IMR-90 (cell line): ENCODE results near the gene GOLGA8N. TPM values are rescaled to one million over a fixed set of nuclear protein-coding genes. Genes with fewer than 3 reads are reported as not detected.

Experiments
- ATAC-seq: fragments of 200-7000 bp; cut with Tn5 transposase; 2 replicates; pipeline ENCODE4 v1.9.1; 2020; ENCODE audit warnings: low read depth, mild to moderate bottlenecking, moderate library complexity
- BruUV-seq: library from RNA; stranded (reverse); fragments of 400-500 nt; replicated peaks from 2 replicates; lab custom pipeline; 2021; lab: Mats Ljungman, UMichigan
- CTCF ChIA-PET: fragments of 300-600 bp; formaldehyde crosslinking; extraction: SDS; loops from one replicate; lab custom pipeline; 2021; ENCODE audit warnings: antibody characterized with exemption; lab: Yijun Ruan, JAX
- POLR2A ChIA-PET: fragments of 300-600 bp; sonication (Branson Sonifier 250); formaldehyde crosslinking; loops from one replicate; lab custom pipeline; 2022; ENCODE audit warnings: antibody characterized with exemption; ENCODE audit not compliant: unreplicated experiment; lab: Charles Lee
- DNase-seq: peaks from one replicate; pipeline ENCODE4 v3.0.0; 2013
- H2AFZ ChIP-seq: replicated peaks from 2 replicates; pipeline ENCODE3; 2013; ENCODE audit warnings: low read length, mild to moderate bottlenecking; ENCODE audit not compliant: poor library complexity
- H2AK5ac ChIP-seq: 2 replicates; pipeline ENCODE4 v1.6.1; 2013; ENCODE audit warnings: low read depth, low read length, inconsistent platforms
- H2AK9ac ChIP-seq: replicated peaks from 2 replicates; pipeline ENCODE3; 2013; ENCODE audit warnings: mild to moderate bottlenecking, low read depth, low read length, moderate library complexity; ENCODE audit not compliant: poor library complexity
- H2BK120ac ChIP-seq: 2 replicates; pipeline ENCODE4 v1.6.1; 2013; ENCODE audit warnings: low read depth, low read length, inconsistent platforms
- H2BK15ac ChIP-seq: 3 replicates; pipeline ENCODE4 v1.6.1; 2013; ENCODE audit warnings: low read depth, low read length, inconsistent platforms
- H2BK20ac ChIP-seq: 2 replicates; pipeline ENCODE4 v1.6.1; 2013; ENCODE audit warnings: low read depth, mild to moderate bottlenecking, inconsistent platforms, low read length, moderate library complexity
- H2BK5ac ChIP-seq: 2 replicates; pipeline ENCODE4 v1.6.1; 2013; ENCODE audit warnings: mild to moderate bottlenecking, low read depth, low read length, inconsistent platforms; ENCODE audit not compliant: poor library complexity, severe bottlenecking
- H3K14ac ChIP-seq: replicated peaks from 2 replicates; pipeline ENCODE4 v1.6.1; 2013; ENCODE audit warnings: low read depth, low read length, inconsistent platforms
- H3K18ac ChIP-seq: 2 replicates; pipeline ENCODE4 v1.6.1; 2013; ENCODE audit warnings: low read depth, low read length, control low read depth
- H3K23ac ChIP-seq: 2 replicates; pipeline ENCODE4 v1.6.1; 2013; ENCODE audit warnings: low read depth, low read length, inconsistent platforms
- H3K27ac ChIP-seq: 2 replicates; pipeline ENCODE4 v1.5.1; 2013; ENCODE audit warnings: mild to moderate bottlenecking, control low read depth, low read length; ENCODE audit not compliant: insufficient read depth
- H3K27me3 ChIP-seq: 2 replicates; pipeline ENCODE4 v1.6.1; 2013; ENCODE audit warnings: low read length; ENCODE audit not compliant: control insufficient read depth, insufficient read depth
- H3K36me3 ChIP-seq: 2 replicates; pipeline ENCODE4 v1.6.1; 2013; ENCODE audit warnings: low read length, mixed read lengths; ENCODE audit not compliant: control insufficient read depth, insufficient read depth
- H3K4ac ChIP-seq: 2 replicates; pipeline ENCODE4 v1.6.1; 2013; ENCODE audit warnings: low read depth, low read length, inconsistent platforms
- H3K4me1 ChIP-seq: 2 replicates; pipeline ENCODE4 v1.6.1; 2013; ENCODE audit warnings: low read length, mixed read lengths; ENCODE audit not compliant: control insufficient read depth, insufficient read depth
- H3K4me2 ChIP-seq: 2 replicates; pipeline ENCODE4 v1.6.1; 2013; ENCODE audit warnings: low read depth, mild to moderate bottlenecking, control low read depth, low read length, moderate library complexity
- H3K4me3 ChIP-seq: 2 replicates; pipeline ENCODE4 v1.5.1; 2013; ENCODE audit warnings: low read depth, mild to moderate bottlenecking, control low read depth, low read length, moderate library complexity; ENCODE audit not compliant: insufficient read depth
- H3K56ac ChIP-seq: 2 replicates; pipeline ENCODE4 v1.6.1; 2013; ENCODE audit warnings: low read length, inconsistent platforms; ENCODE audit not compliant: insufficient read depth; ENCODE audit errors: extremely low read depth
- H3K79me1 ChIP-seq, 2 experiments: 2 replicates each; pipeline ENCODE4 v1.6.1; 2013; ENCODE audit warnings: low read length in 2 of 2, inconsistent platforms in 1 of 2, low read depth in 1 of 2
- H3K9ac ChIP-seq: 2 replicates; pipeline ENCODE4 v1.6.1; 2013; ENCODE audit warnings: low read depth, low read length, control low read depth
- H3K9me1 ChIP-seq: 2 replicates; pipeline ENCODE4 v1.6.1; 2013; ENCODE audit warnings: low read length, inconsistent platforms; ENCODE audit not compliant: insufficient read depth
- H3K9me3 ChIP-seq: 2 replicates; pipeline ENCODE4 v1.6.1; 2013; ENCODE audit warnings: low read length; ENCODE audit not compliant: control insufficient read depth, insufficient read depth
- H4K20me1 ChIP-seq: 2 replicates; pipeline ENCODE4 v1.6.1; 2013; ENCODE audit warnings: low read length, inconsistent platforms; ENCODE audit not compliant: insufficient read depth
- H4K5ac ChIP-seq: 2 replicates; pipeline ENCODE4 v1.6.1; 2013; ENCODE audit warnings: mild to moderate bottlenecking, low read depth, low read length, control low read depth
- H4K8ac ChIP-seq, 2 experiments: 2 replicates each; pipeline ENCODE4 v1.6.1; 2013; ENCODE audit warnings: low read depth in 2 of 2, low read length in 2 of 2, control low read depth in 1 of 2, inconsistent platforms in 1 of 2
- H4K91ac ChIP-seq: 2 replicates; pipeline ENCODE4 v1.6.1; 2013; ENCODE audit warnings: low read depth, low read length, inconsistent platforms; ENCODE audit not compliant: insufficient read depth
- CEBPB ChIP-seq: IDR thresholded peaks from 2 replicates; pipeline ENCODE4 v1.6.1; 2012; ENCODE audit warnings: low read depth, low read length, improper control_type of control experiment
- CHD1 ChIP-seq: IDR thresholded peaks from 2 replicates; pipeline ENCODE4 v1.6.1; 2012; ENCODE audit warnings: low read depth, low read length, improper control_type of control experiment
- CTCF ChIP-seq: conservative IDR thresholded peaks from 2 replicates; pipeline ENCODE4 v1.5.1; 2012; ENCODE audit warnings: mild to moderate bottlenecking, low read depth, low read length, improper control_type of control experiment
- ELK1 ChIP-seq: fragments of 150-350 bp; IDR thresholded peaks from 2 replicates; pipeline ENCODE4 v1.6.1; 2016; ENCODE audit warnings: low read depth, mild to moderate bottlenecking, low read length, moderate library complexity, borderline replicate concordance
- FOS ChIP-seq: fragments of 150-350 bp; IDR thresholded peaks from 2 replicates; pipeline ENCODE4 v1.6.1; 2016; ENCODE audit warnings: low read depth, low read length
- MAFK ChIP-seq: IDR thresholded peaks from 2 replicates; pipeline ENCODE4 v1.6.1; 2012; ENCODE audit warnings: low read depth, low read length, improper control_type of control experiment
- MAZ ChIP-seq: IDR thresholded peaks from 2 replicates; pipeline ENCODE4 v1.6.1; 2012; ENCODE audit warnings: low read depth, mild to moderate bottlenecking, low read length, improper control_type of control experiment, moderate library complexity, borderline replicate concordance
- MXI1 ChIP-seq: IDR thresholded peaks from 2 replicates; pipeline ENCODE4 v1.6.1; 2012; ENCODE audit warnings: low read depth, mild to moderate bottlenecking, low read length, moderate library complexity, borderline replicate concordance
- RAD21 ChIP-seq: IDR thresholded peaks from 2 replicates; pipeline ENCODE4 v1.6.1; 2012; ENCODE audit warnings: low read length, improper control_type of control experiment
- RCOR1 ChIP-seq: IDR thresholded peaks from 2 replicates; pipeline ENCODE4 v1.6.1; 2012; ENCODE audit warnings: mild to moderate bottlenecking, low read length, improper control_type of control experiment; ENCODE audit not compliant: insufficient replicate concordance
- SMC3 ChIP-seq: fragments of 150-350 bp; IDR thresholded peaks from 2 replicates; pipeline ENCODE4 v1.6.1; 2016; ENCODE audit warnings: low read depth, mild to moderate bottlenecking, antibody characterized with exemption, low read length, moderate library complexity
- USF2 ChIP-seq: fragments of 150-350 bp; IDR thresholded peaks from 2 replicates; pipeline ENCODE4 v1.6.1; 2017; ENCODE audit warnings: mild to moderate bottlenecking, antibody characterized with exemption, low read length, low read depth
- WGBS, 2 experiments: methylation state at CpG; one replicate each; pipeline versions ENCODE4 v1.1.5 to v1.1.7; 2013; ENCODE audit warnings: missing lambda C conversion rate in 2 of 2; ENCODE audit not compliant: insufficient read length in 1 of 2; ENCODE audit errors: extremely low coverage in 2 of 2; 5-methylcytosine and 5-hydroxymethylcytosine counted together
- dilution Hi-C: fragments of 300-500 bp; cut with HindIII; formaldehyde crosslinking; loops from one replicate; pipeline ENCODE4 v1.14.3; 2018; ENCODE audit warnings: low sequenced_read_pairs; ENCODE audit not compliant: unreplicated experiment
- in situ Hi-C: fragments of 300-500 bp; cut with MboI; formaldehyde crosslinking; loops from 3 replicates; pipeline ENCODE4 v1.14.3; 2019; ENCODE audit warnings: low sequenced_read_pairs, inconsistent platforms, mixed read lengths
- intact Hi-C: fragments of 100-400 bp; cut with micrococcal nuclease; formaldehyde crosslinking; loops from 2 replicates; pipeline ENCODE4 v1.10.0; 2022
- polyA plus RNA-seq, 3 experiments: library from polyadenylated mRNA; depleted of rRNA; stranded (reverse); fragments of >200 nt; gene quantifications; 2 replicates each; pipeline ENCODE4 v1.2.3, GENCODE V29; 2012; ENCODE audit warnings: low replicate concordance in 1 of 3
- total RNA-seq: library from RNA; depleted of rRNA; stranded (reverse); fragments of >200 nt; gene quantifications from 2 replicates; pipeline ENCODE4 v1.2.3, GENCODE V29; 2012

The GOLGA8N gene
- total and polyA plus RNA-seq, 2 of the 4 experiments (the other 2 are of a cell fraction): 0.72 to 1.8 TPM

GRCh38 chr15:32656091-32656490 is 62.8 kb downstream of the GOLGA8N start:
- ChIA-PET POLR2A (no interaction called here), CTCF (no interaction called here)
- peaks cover 12 to 32% of the 10 kb centered on the region in 2 experiments; a peak in 3 of 4 replicates for H3K79me1 ChIP-seq
- no peak overlapping the region for H4K91ac ChIP-seq
- H3K9me1 ChIP-seq: peaks cover 10% of the 10 kb centered on the region
- H3K9ac ChIP-seq: no peak overlapping the region
- no peaks in the 10 kb centered on the region for H4K20me1 ChIP-seq
- no peak overlapping the region for H3K14ac ChIP-seq
- H3K36me3 ChIP-seq: no peaks in the 10 kb centered on the region
- no peak overlapping the region for H4K8ac ChIP-seq
- 0 out of 2 replicates have a peak overlapping the region, but pooled peaks have one; percentile 4 for H2AK5ac ChIP-seq
- dilution Hi-C loops: no loop called here
- no peak overlapping the region for H3K4ac ChIP-seq
- WGBS, 2 experiments: no CpG with 5 or more reads among the region's 4 CpGs
- no peak overlapping the region for H3K18ac ChIP-seq
- no peak overlapping the region for H2AFZ ChIP-seq
- no peak overlapping the region for H4K5ac ChIP-seq
- no peak overlapping the region for H3K27ac ChIP-seq
- no peak overlapping the region for H3K4me3 ChIP-seq
- intact Hi-C loops: no loop called here
- no peak overlapping the region for H2AK9ac ChIP-seq
- no peak overlapping the region for H2BK15ac ChIP-seq
- no peak for ATAC-seq
- no peak overlapping the region for H2BK5ac ChIP-seq
- H3K9me3 ChIP-seq: no peaks in the 10 kb centered on the region
- H2BK20ac ChIP-seq: peak overlapping the region; percentile 26; the same call in 1 of the 2 replicates
- H3K4me2 ChIP-seq: no peak overlapping the region
- no peak overlapping the region for H2BK120ac ChIP-seq
- peaks cover 4% of the 10 kb centered on the region for H3K4me1 ChIP-seq
- TF ChIP-seq FOS (no peak), CTCF (no peak), SMC3 (no peak), ELK1 (no peak), USF2 (no peak), MXI1 (no peak), RCOR1 (no peak), RAD21 (no peak), MAZ (no peak), CHD1 (no peak), MAFK (no peak), CEBPB (no peak)
- no peak overlapping the region for H3K56ac ChIP-seq
- H3K27me3 ChIP-seq: no peaks in the 10 kb centered on the region
- no peak overlapping the region for H3K23ac ChIP-seq
- BruUV-seq: no TSS peak
- no peak for DNase-seq
- in situ Hi-C loops: no loop called here
